Naive thymus-derived CD4-positive, alpha-beta T cell (primary cell): Measurements from ENCODE around the gene CIDEB. TPM values are rescaled to one million over a fixed set of nuclear protein-coding genes. Genes with fewer than 3 reads are reported as not detected.

Experiments used
- ATAC-seq: fragments of 150-1000 bp; cut with Tn5 transposase; 2 replicates; pipeline ENCODE4 v1.10.0; 2021; ENCODE audit warnings: mild to moderate bottlenecking, moderate library complexity
- CTCF ChIA-PET: fragments of 350-600 bp; sonication (Branson Sonifier 250); formaldehyde crosslinking; loops from one replicate; lab custom pipeline; 2021; ENCODE audit warnings: antibody characterized with exemption; lab: Charles Lee
- POLR2A ChIA-PET: fragments of 350-600 bp; sonication (Branson Sonifier 250); formaldehyde crosslinking; loops from one replicate; lab custom pipeline; 2021; ENCODE audit warnings: antibody characterized with exemption, inconsistent platforms; lab: Charles Lee
- DNase-seq, 9 donors: peaks; one replicate each; pipeline versions ENCODE4 v3.0.0 to v3.0.0-alpha.2; 2020 to 2022; ENCODE audit warnings: mixed read lengths in 1 of 9
- H3K27ac ChIP-seq: one replicate; pipeline ENCODE4 v1.7.0; 2013; ENCODE audit warnings: mild to moderate bottlenecking, low read depth, low read length, moderate library complexity
- H3K27me3 ChIP-seq, 2 donors: one replicate each; pipeline ENCODE4 v1.7.0; 2013; ENCODE audit warnings: low read length in 2 of 2, mild to moderate bottlenecking in 2 of 2, moderate library complexity in 2 of 2; ENCODE audit not compliant: control insufficient read depth in 2 of 2, insufficient read depth in 2 of 2
- H3K36me3 ChIP-seq, 3 experiments: 1 replicate in 2 of 3; 2 replicates in 1 of 3; pipeline ENCODE4 v1.7.0; 2013; ENCODE audit warnings: low read length in 3 of 3, mild to moderate bottlenecking in 3 of 3, moderate library complexity in 1 of 3; ENCODE audit not compliant: insufficient read depth in 3 of 3, control insufficient read depth in 2 of 3
- H3K4me1 ChIP-seq, 2 donors: one replicate each; pipeline ENCODE4 v1.7.0; 2013; ENCODE audit warnings: low read length in 2 of 2, mild to moderate bottlenecking in 2 of 2, moderate library complexity in 1 of 2; ENCODE audit not compliant: control insufficient read depth in 2 of 2, insufficient read depth in 2 of 2
- H3K4me3 ChIP-seq: 2 replicates; pipeline ENCODE4 v1.7.0; 2013; ENCODE audit warnings: mild to moderate bottlenecking, low read length
- H3K9me3 ChIP-seq, 3 experiments: 1 replicate in 2 of 3; 2 replicates in 1 of 3; pipeline ENCODE4 v1.7.0; 2013; ENCODE audit warnings: low read length in 3 of 3; ENCODE audit not compliant: control insufficient read depth in 2 of 3
- H3K27ac Mint-ChIP-seq, 9 donors: one replicate each; pipeline ENCODE4 v1.8.0; 2020 to 2022; ENCODE audit warnings: mixed read lengths in 9 of 9, mild to moderate bottlenecking in 8 of 9, moderate library complexity in 5 of 9, inconsistent platforms in 2 of 9
- H3K27me3 Mint-ChIP-seq, 5 donors: one replicate each; pipeline ENCODE4 v1.8.0; 2021 to 2022; ENCODE audit warnings: mixed read lengths in 5 of 5, mild to moderate bottlenecking in 1 of 5
- H3K36me3 Mint-ChIP-seq, 5 donors: one replicate each; pipeline ENCODE4 v1.8.0; 2020 to 2022; ENCODE audit warnings: mixed read lengths in 5 of 5, mild to moderate bottlenecking in 3 of 5, inconsistent platforms in 1 of 5
- H3K4me1 Mint-ChIP-seq, 7 donors: one replicate each; pipeline ENCODE4 v1.8.0; 2020 to 2022; ENCODE audit warnings: mixed read lengths in 7 of 7, mild to moderate bottlenecking in 3 of 7, inconsistent platforms in 1 of 7
- H3K4me3 Mint-ChIP-seq, 10 donors: one replicate each; pipeline ENCODE4 v1.8.0; 2020 to 2022; ENCODE audit warnings: mild to moderate bottlenecking in 10 of 10, mixed read lengths in 10 of 10, moderate library complexity in 6 of 10, inconsistent platforms in 2 of 10
- H3K9me3 Mint-ChIP-seq, 11 donors: one replicate each; pipeline ENCODE4 v1.8.0; 2020 to 2022; ENCODE audit warnings: mixed read lengths in 11 of 11, mild to moderate bottlenecking in 4 of 11, inconsistent platforms in 1 of 11, moderate library complexity in 1 of 11
- intact Hi-C, 2 donors: fragments of 100-400 bp; cut with micrococcal nuclease; formaldehyde crosslinking; loops; one replicate each; pipeline ENCODE4 v1.15.1; 2023
- polyA plus RNA-seq, 2 donors: library from polyadenylated mRNA; unstranded; fragments of 300-500 nt; fragmentation: Illumina TruSeq; gene quantifications; one replicate each; pipeline ENCODE4 v1.2.3, GENCODE V29; 2021
- total RNA-seq, 6 experiments: library from RNA in 5 of 6; stranded (reverse) in 5 of 6; gene quantifications; 1 replicate in 5 of 6; 2 replicates in 1 of 6; pipeline ENCODE4 v1.2.3 and lab custom pipeline; 2021 to 2026

The CIDEB gene
- total and polyA plus RNA-seq, 7 experiments from 2014 or later: 16.4 to 31.5 (median 19.3) TPM

DNA sequence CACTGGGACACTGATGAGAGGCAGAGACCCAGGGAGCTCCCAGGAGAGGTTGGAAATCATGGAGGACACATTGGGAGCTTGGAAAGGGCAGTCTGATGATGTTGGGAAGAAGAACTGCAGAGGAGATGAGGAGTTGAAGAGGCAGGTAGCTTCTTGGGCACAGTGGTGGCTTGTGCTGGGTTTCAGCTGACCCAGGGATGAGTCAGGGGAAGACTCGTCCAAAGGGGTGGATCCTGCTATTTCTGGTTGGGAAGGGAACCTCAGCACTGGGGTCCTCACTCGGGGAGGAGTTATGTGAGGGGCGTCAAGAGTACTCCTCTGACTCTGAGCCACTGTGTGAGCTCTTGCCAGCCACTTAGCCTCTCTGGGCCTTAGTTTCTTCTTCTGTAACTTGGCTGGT is 15.6 kb upstream of the CIDEB start:
- Histone ChIP-seq H3K36me3 (no peaks in the 10 kb centered on the region), H3K4me3 (no peak overlapping the region), H3K9me3 (no peaks in the 10 kb centered on the region), H3K4me1 (peaks cover 6% of the 10 kb centered on the region in 2 donors), H3K27me3 (no peaks in the 10 kb centered on the region), H3K27ac (no peak overlapping the region)
- intact Hi-C loops: no loop called here
- H3K27ac Mint-ChIP-seq: peak overlapping the region in 1 of 9 donors; percentile 11
- ATAC-seq (no peak), DNase-seq (peak in 1 of 9 donors; percentile 3)
- peaks cover 0 to 13% (median 5%) of the 10 kb centered on the region in 5 donors for H3K27me3 Mint-ChIP-seq
- CTCF ChIA-PET: interaction anchor here (0.6 to 1.9 kb wide), 4 partner anchors 9 to 110 kb away, joined by 3 to 8 read pairs (median 3); partner anchors contain the start of gene CIDEB
- peaks cover 6 to 18% (median 10%) of the 10 kb centered on the region in 7 donors for H3K4me1 Mint-ChIP-seq
- POLR2A ChIA-PET: interaction anchor here (1.3 kb wide), 1 partner anchor 9 kb away, joined by 5 read pairs; no protein-coding TSS in a partner anchor
- H3K4me3 Mint-ChIP-seq: no peak overlapping the region
- no peaks in the 10 kb centered on the region for H3K36me3 Mint-ChIP-seq
- no peaks in the 10 kb centered on the region for H3K9me3 Mint-ChIP-seq

DNA sequence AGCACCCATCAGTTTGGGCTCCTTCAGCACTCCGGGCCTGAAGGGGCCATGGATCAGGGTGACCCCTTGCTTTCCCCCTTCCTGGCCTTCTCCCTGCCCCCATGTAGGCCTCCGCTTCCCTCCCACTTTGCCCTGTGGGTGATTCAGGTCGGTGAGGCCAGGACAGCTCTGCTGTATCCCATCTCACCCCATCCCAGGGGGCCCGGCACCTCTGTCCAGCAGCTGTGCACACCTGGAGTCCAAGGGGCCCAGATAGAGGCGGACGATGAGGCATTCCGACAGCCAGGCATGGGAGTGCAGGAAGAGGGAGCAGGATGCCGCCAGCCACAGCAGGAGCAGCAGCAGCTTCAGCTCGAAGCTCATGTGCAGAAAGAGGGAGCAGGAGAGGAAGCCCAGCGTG is 14.9 kb upstream of the CIDEB start:
- Histone ChIP-seq H3K27me3 (no peaks in the 10 kb centered on the region), H3K36me3 (no peaks in the 10 kb centered on the region), H3K4me3 (no peak overlapping the region), H3K27ac (no peak overlapping the region), H3K4me1 (peaks cover 6% of the 10 kb centered on the region in 2 donors), H3K9me3 (no peaks in the 10 kb centered on the region)
- Mint-ChIP-seq H3K4me1 (peaks cover 6 to 22% (median 9%) of the 10 kb centered on the region in 7 donors), H3K27me3 (peaks cover 0 to 13% (median 5%) of the 10 kb centered on the region in 5 donors), H3K9me3 (no peaks in the 10 kb centered on the region), H3K36me3 (peaks cover 0 to 2% (median 0%) of the 10 kb centered on the region in 5 donors), H3K27ac (no peak overlapping the region), H3K4me3 (no peak overlapping the region)
- ChIA-PET POLR2A (interaction anchor here (1.1 kb wide), 1 partner anchor 22 kb away, joined by 5 read pairs; the partner anchor contains the start of gene NOP9), CTCF (interaction anchor here (0.6 to 1.9 kb wide), 5 partner anchors 9 to 25 kb away, joined by 3 to 8 read pairs (median 3); partner anchors contain the start of gene CIDEB)
- intact Hi-C loops: no loop called here
- ATAC-seq (no peak), DNase-seq (no peak)

DNA sequence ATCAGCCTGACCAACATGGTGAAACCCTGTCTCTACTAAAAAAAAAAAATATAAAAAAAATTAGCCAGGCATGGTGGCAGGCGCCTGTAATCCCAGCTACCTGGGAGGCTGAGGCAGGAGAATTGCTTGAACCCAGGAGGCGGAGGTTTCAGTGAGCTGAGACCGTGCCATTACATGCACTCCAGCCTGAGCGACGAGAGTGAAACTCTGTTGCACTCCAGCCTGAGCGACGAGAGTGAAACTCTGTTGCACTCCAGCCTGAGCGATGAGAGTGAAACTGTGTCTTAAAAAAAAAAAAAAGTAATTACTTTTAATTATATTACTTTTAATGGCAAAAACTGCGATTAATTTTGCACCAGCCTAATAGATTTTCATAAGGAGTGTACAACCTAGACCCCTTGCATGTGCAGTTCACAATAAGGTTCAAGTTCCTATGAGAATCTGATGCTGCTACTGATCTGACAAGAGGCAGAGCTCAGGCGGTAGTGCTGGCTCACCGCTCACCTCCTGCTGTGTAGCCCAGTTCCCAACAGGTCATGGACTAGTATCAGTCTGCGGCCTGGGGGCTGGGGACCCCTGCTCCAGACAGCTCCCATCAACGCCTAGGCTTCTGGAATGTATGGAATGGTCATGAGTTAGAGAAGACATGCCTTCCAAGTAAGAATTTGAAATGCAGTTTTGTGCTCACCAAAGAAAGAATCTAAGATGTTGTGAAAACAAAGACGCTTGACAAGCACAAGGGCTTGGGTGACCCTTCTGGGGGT is 13.6 kb upstream of the CIDEB start:
- ChIA-PET CTCF (interaction anchor here (0.6 to 1.5 kb wide), 2 partner anchors 24 to 74 kb away, joined by 3 read pairs; no protein-coding TSS in a partner anchor), POLR2A (interaction anchor here (1.1 kb wide), 1 partner anchor 21 kb away, joined by 5 read pairs; the partner anchor contains the start of gene NOP9)
- H3K27ac Mint-ChIP-seq: no peak overlapping the region
- no peak for ATAC-seq
- no peak for DNase-seq
- H3K4me1 Mint-ChIP-seq: peaks cover 0 to 20% (median 8%) of the 10 kb centered on the region in 7 donors
- intact Hi-C loops: no loop called here
- H3K27me3 ChIP-seq: no peaks in the 10 kb centered on the region
- H3K4me3 ChIP-seq: no peak overlapping the region
- peaks cover 0 to 8% (median 0%) of the 10 kb centered on the region in 5 donors for H3K36me3 Mint-ChIP-seq
- peaks cover 0 to 13% (median 0%) of the 10 kb centered on the region in 5 donors for H3K27me3 Mint-ChIP-seq
- no peaks in the 10 kb centered on the region for H3K9me3 ChIP-seq
- no peaks in the 10 kb centered on the region for H3K4me1 ChIP-seq
- H3K9me3 Mint-ChIP-seq: no peaks in the 10 kb centered on the region
- no peaks in the 10 kb centered on the region for H3K36me3 ChIP-seq
- no peak overlapping the region for H3K27ac ChIP-seq
- H3K4me3 Mint-ChIP-seq: no peak overlapping the region

DNA sequence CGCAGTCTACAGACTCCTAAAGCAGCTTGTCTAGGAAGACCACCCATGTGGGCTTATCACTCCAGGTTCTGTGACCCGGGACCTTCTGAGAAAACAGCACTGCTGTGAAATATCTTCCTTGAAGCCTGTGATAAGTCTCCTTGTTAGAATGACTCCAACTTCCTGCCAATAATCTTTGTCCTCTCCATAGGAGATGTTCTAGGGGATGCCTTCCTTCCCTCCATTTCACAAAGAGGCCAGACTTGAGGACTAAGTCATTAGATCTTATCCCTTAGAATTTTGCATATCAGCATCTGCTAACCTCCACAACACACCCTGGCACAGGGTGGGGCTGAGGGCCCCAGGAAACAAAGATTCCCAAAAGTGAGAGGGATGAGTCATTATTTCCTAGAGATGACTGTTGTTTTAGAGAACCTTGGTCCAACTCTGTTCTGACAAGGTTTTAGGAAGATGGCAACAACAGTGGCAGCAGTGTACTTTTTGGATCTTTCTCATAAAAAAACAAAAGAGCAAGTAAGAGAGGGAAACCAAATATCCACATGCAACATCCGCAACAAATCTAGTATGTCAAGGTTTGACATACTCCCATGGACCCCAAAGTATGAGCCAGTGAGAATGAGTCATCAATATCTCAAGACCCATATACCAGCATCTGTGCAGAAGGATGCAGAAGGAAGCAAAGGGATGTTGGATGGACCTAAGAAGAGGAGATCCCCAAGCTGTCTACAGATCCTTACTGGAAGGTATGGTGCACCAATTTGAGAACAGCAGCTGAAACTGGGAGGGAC is 9.6 kb upstream of the CIDEB start:
- H3K4me1 ChIP-seq: peaks cover 30 to 31% of the 10 kb centered on the region in 2 donors
- no peaks in the 10 kb centered on the region for H3K9me3 ChIP-seq
- H3K4me1 Mint-ChIP-seq: peaks cover 36 to 48% (median 41%) of the 10 kb centered on the region in 7 donors
- intact Hi-C loops: no loop called here
- CTCF ChIA-PET: interaction anchor here (0.6 to 2.2 kb wide), 2 partner anchors 9 to 11 kb away, joined by 3 to 12 read pairs; partner anchors contain the start of gene CIDEB
- H3K27me3 ChIP-seq: no peaks in the 10 kb centered on the region
- no peaks in the 10 kb centered on the region for H3K36me3 ChIP-seq
- H3K27me3 Mint-ChIP-seq: peaks cover 0 to 11% (median 0%) of the 10 kb centered on the region in 5 donors
- H3K9me3 Mint-ChIP-seq: no peaks in the 10 kb centered on the region
- DNase-seq (no peak), ATAC-seq (no peak)
- no peak overlapping the region for H3K27ac ChIP-seq
- H3K4me3 Mint-ChIP-seq: peak overlapping the region in 1 of 10 donors; percentile 6
- peaks cover 0 to 25% (median 0%) of the 10 kb centered on the region in 5 donors for H3K36me3 Mint-ChIP-seq
- POLR2A ChIA-PET: interaction anchor here (0.7 to 1.7 kb wide), 3 partner anchors 16 to 120 kb away, joined by 3 to 4 read pairs (median 4); partner anchors contain the start of genes DHRS1 and NOP9
- peak overlapping the region in 4 of 9 donors; percentile 25 to 59 (median 40) for H3K27ac Mint-ChIP-seq
- no peak overlapping the region for H3K4me3 ChIP-seq

DNA sequence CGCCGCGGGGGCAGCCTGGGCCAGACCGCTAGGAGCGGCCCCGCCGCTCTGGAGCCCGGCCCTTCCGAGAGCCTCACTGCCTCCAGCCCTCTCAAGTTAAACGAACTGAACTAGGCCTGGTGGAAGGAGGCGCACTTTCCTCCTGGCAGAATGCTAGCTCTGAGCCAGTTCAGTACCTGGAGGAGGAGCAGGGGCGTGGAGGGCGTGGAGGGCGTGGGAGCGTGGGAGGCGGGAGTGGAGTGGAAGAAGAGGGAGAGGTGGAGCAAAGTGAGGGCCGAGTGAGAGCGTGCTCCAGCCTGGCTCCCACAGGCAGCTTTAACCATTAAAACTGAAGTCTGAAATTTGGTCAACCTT is 8.8 kb upstream of the CIDEB start:
- no peak overlapping the region for H3K27ac ChIP-seq
- H3K4me1 ChIP-seq: peaks cover 38% of the 10 kb centered on the region in 2 donors
- no peaks in the 10 kb centered on the region for H3K36me3 ChIP-seq
- no peak for DNase-seq
- POLR2A ChIA-PET: interaction anchor here (0.7 to 1.1 kb wide), 2 partner anchors 10 to 119 kb away, joined by 3 read pairs; no protein-coding TSS in a partner anchor
- no peaks in the 10 kb centered on the region for H3K9me3 ChIP-seq
- ATAC-seq: no peak
- no peaks in the 10 kb centered on the region for H3K27me3 ChIP-seq
- H3K4me3 Mint-ChIP-seq: no peak overlapping the region
- peaks cover 0 to 11% (median 0%) of the 10 kb centered on the region in 5 donors for H3K27me3 Mint-ChIP-seq
- peaks cover 43 to 56% (median 48%) of the 10 kb centered on the region in 7 donors for H3K4me1 Mint-ChIP-seq
- H3K27ac Mint-ChIP-seq: no peak overlapping the region
- intact Hi-C loops: no loop called here
- H3K4me3 ChIP-seq: no peak overlapping the region
- CTCF ChIA-PET: no interaction called here
- no peaks in the 10 kb centered on the region for H3K9me3 Mint-ChIP-seq
- H3K36me3 Mint-ChIP-seq: peaks cover 0 to 28% (median 0%) of the 10 kb centered on the region in 5 donors
